GM10266 (cell line): ENCODE results near the gene WASF2.

ENCODE experiments used
- DNase-seq: peaks from one replicate; pipeline ENCODE4 v3.0.0; 2012; ENCODE audit errors: extremely low spot score
- CTCF ChIP-seq: IDR thresholded peaks from 2 replicates; pipeline ENCODE4 v1.5.1; 2012; ENCODE audit warnings: mild to moderate bottlenecking, low read depth; ENCODE audit not compliant: control insufficient read depth, insufficient read depth; ENCODE audit errors: missing control alignments

WASF2 gene

GRCh38 chr1:27489501-27489972 lies 430 bp downstream of the WASF2 start:
- no peak for DNase-seq
- no peak for TF ChIP-seq CTCF

GRCh38 chr1:27487966-27488884 lies 1.7 kb downstream of the WASF2 start:
- no peak for TF ChIP-seq CTCF
- DNase-seq: no peak

GRCh38 chr1:27485363-27485762 lies 4.6 kb downstream of the WASF2 start:
- DNase-seq: no peak
- no peak for TF ChIP-seq CTCF

GRCh38 chr1:27483659-27484058 lies 6.3 kb downstream of the WASF2 start:
- TF ChIP-seq CTCF: no peak
- no peak for DNase-seq

- DNase-seq: no peak
- no peak for TF ChIP-seq CTCF
Measured at GRCh38 chr1:27481994-27482620, 7.9 kb downstream of the WASF2 start.

GRCh38 chr1:27478098-27478497 lies 11.9 kb downstream of the WASF2 start:
- TF ChIP-seq CTCF: no peak
- DNase-seq: no peak

- no peak for DNase-seq
- no peak for TF ChIP-seq CTCF
Measured at GRCh38 chr1:27476237-27476636, 13.7 kb downstream of the WASF2 start.
